PC-9 (cell line): ENCODE measurements around the gene SMIM14. TPM values are rescaled to one million over a fixed set of nuclear protein-coding genes. Genes with fewer than 3 reads are reported as not detected.
A peak's percentile ranks its signal among the peaks of the same experiment; 100 is the strongest.

Experiments used
- BruUV-seq: library from RNA; stranded (reverse); fragments of 400-500 nt; replicated peaks from 2 replicates; lab custom pipeline; 2021; lab: Mats Ljungman, UMichigan
- CTCF ChIA-PET: fragments of 300-600 bp; sonication (Branson Sonifier 250); formaldehyde crosslinking; loops from one replicate; lab custom pipeline; 2022; ENCODE audit warnings: antibody characterized with exemption; lab: Charles Lee
- POLR2A ChIA-PET: fragments of 300-600 bp; sonication (Branson Sonifier 250); formaldehyde crosslinking; loops from one replicate; lab custom pipeline; 2022; ENCODE audit warnings: antibody characterized with exemption; ENCODE audit not compliant: unreplicated experiment; lab: Charles Lee
- DNase-seq, 2 experiments: peaks; one replicate each; pipeline versions ENCODE4 v3.0.0 to v3.0.0-alpha.2; 2015 to 2022; ENCODE audit warnings: mixed read lengths in 1 of 2
- H2AFZ ChIP-seq: fragments of 200-600 bp; sonication (generic); 2 replicates; pipeline ENCODE4 v1.8.1; 2017; ENCODE audit warnings: antibody characterized with exemption
- H3F3A ChIP-seq: fragments of 200-600 bp; sonication (generic); 2 replicates; pipeline ENCODE4 v1.8.1; 2017; ENCODE audit warnings: antibody characterized with exemption, mild to moderate bottlenecking, low read depth; ENCODE audit not compliant: insufficient read depth
- H3K27ac ChIP-seq: fragments of 200-600 bp; sonication (generic); 2 replicates; pipeline ENCODE4 v1.6.1; 2016; ENCODE audit warnings: mixed run types
- H3K27me3 ChIP-seq: fragments of 200-600 bp; sonication (generic); 2 replicates; pipeline ENCODE4 v1.6.1; 2016; ENCODE audit warnings: low read depth, mixed run types; ENCODE audit not compliant: insufficient read depth
- H3K36me3 ChIP-seq: fragments of 200-600 bp; sonication (generic); 2 replicates; pipeline ENCODE4 v1.6.1; 2016; ENCODE audit warnings: low read depth, mixed run types
- H3K4me1 ChIP-seq: fragments of 200-600 bp; sonication (generic); replicated peaks from 2 replicates; pipeline ENCODE4 v1.6.1; 2016; ENCODE audit warnings: mixed run types; ENCODE audit not compliant: insufficient read depth
- H3K4me2 ChIP-seq: fragments of 200-600 bp; sonication (generic); 2 replicates; pipeline ENCODE4 v1.6.1; 2017; ENCODE audit warnings: mixed run types
- H3K4me3 ChIP-seq: fragments of 200-600 bp; sonication (generic); 2 replicates; pipeline ENCODE4 v1.6.1; 2016; ENCODE audit warnings: mixed run types
- H3K79me2 ChIP-seq: fragments of 200-600 bp; sonication (generic); 2 replicates; pipeline ENCODE4 v1.6.1; 2017; ENCODE audit warnings: low read depth, mixed run types
- H3K9me2 ChIP-seq: fragments of 200-600 bp; sonication (generic); 2 replicates; pipeline ENCODE4 v1.8.1; 2017; ENCODE audit warnings: mild to moderate bottlenecking; ENCODE audit not compliant: insufficient read depth
- H3K9me3 ChIP-seq: fragments of 200-600 bp; sonication (generic); 2 replicates; pipeline ENCODE4 v1.8.1; 2016; ENCODE audit warnings: low read depth; ENCODE audit not compliant: insufficient read depth
- H4K20me1 ChIP-seq: fragments of 200-600 bp; sonication (generic); 2 replicates; pipeline ENCODE4 v1.8.1; 2017; ENCODE audit not compliant: insufficient read depth
- CTCF ChIP-seq: fragments of 200-600 bp; sonication (generic); conservative IDR thresholded peaks from 2 replicates; pipeline ENCODE4 v1.6.1; 2017; ENCODE audit warnings: mixed run types, antibody characterized with exemption, mild to moderate bottlenecking, moderate library complexity
- EZH2 ChIP-seq: fragments of 200-600 bp; sonication (generic); IDR thresholded peaks from 2 replicates; pipeline ENCODE4 v1.8.0; 2017; ENCODE audit warnings: antibody characterized with exemption, low read depth
- intact Hi-C: fragments of 100-400 bp; cut with micrococcal nuclease; formaldehyde crosslinking; loops from one replicate; pipeline ENCODE4 v1.10.0; 2022; ENCODE audit not compliant: unreplicated experiment
- total RNA-seq: library from RNA; stranded (reverse); gene quantifications from 2 replicates; pipeline ENCODE4 v1.2.3, GENCODE V29; 2021

Gene SMIM14
- total RNA-seq, 1 experiment from 2014 or later: 64.1 TPM

GRCh38 chr4:39587881-39588280, 50.8 kb downstream of the SMIM14 start:
- no peaks in the 10 kb centered on the region for H3K36me3 ChIP-seq
- H3F3A ChIP-seq: 0 out of 2 replicates have a peak, but pooled peaks cover 4% of the 10 kb centered on the region
- H3K9me2 ChIP-seq: no peaks in the 10 kb centered on the region
- ChIA-PET POLR2A (no interaction called here), CTCF (no interaction called here)
- H3K4me1 ChIP-seq: no peaks in the 10 kb centered on the region
- H3K4me3 ChIP-seq: no peak overlapping the region
- intact Hi-C loops: no loop called here
- H4K20me1 ChIP-seq: no peaks in the 10 kb centered on the region
- H3K4me2 ChIP-seq: no peak overlapping the region
- no peak for DNase-seq
- no peak overlapping the region for H2AFZ ChIP-seq
- H3K27ac ChIP-seq: no peak overlapping the region
- TF ChIP-seq EZH2 (no peak), CTCF (no peak)
- H3K27me3 ChIP-seq: no peaks in the 10 kb centered on the region
- H3K79me2 ChIP-seq: no peaks in the 10 kb centered on the region
- no peaks in the 10 kb centered on the region for H3K9me3 ChIP-seq
- BruUV-seq: no TSS peak

GRCh38 chr4:39574946-39575345, 63.7 kb downstream of the SMIM14 start:
- Histone ChIP-seq H3K27ac (peak overlapping the region; percentile 50), H3K27me3 (no peaks in the 10 kb centered on the region), H3F3A (peaks cover 18% of the 10 kb centered on the region; the same call in 1 of the 2 replicates), H3K4me1 (peaks cover 19% of the 10 kb centered on the region), H3K9me2 (no peaks in the 10 kb centered on the region), H3K4me2 (peak overlapping the region; percentile 36; the same call in 1 of the 2 replicates), H4K20me1 (no peaks in the 10 kb centered on the region), H2AFZ (no peak overlapping the region), H3K4me3 (no peak overlapping the region), H3K9me3 (no peaks in the 10 kb centered on the region), H3K79me2 (no peaks in the 10 kb centered on the region), H3K36me3 (no peaks in the 10 kb centered on the region)
- ChIA-PET CTCF (no interaction called here), POLR2A (interaction anchor here (0.8 kb wide), 1 partner anchor 63 kb away, joined by 3 read pairs; no protein-coding TSS in a partner anchor)
- intact Hi-C loops: no loop called here
- no peak for TF ChIP-seq CTCF
- TF ChIP-seq EZH2: no peak
- DNase-seq: no peak
- no TSS peak for BruUV-seq

- no peak overlapping the region for H3K27ac ChIP-seq
- H3K9me2 ChIP-seq: no peaks in the 10 kb centered on the region
- H3K79me2 ChIP-seq: no peaks in the 10 kb centered on the region
- no peak overlapping the region for H3K4me3 ChIP-seq
- H3K4me2 ChIP-seq: no peak overlapping the region
- H3K9me3 ChIP-seq: no peaks in the 10 kb centered on the region
- DNase-seq: no peak
- POLR2A ChIA-PET: no interaction called here
- H2AFZ ChIP-seq: no peak overlapping the region
- H3K27me3 ChIP-seq: no peaks in the 10 kb centered on the region
- TF ChIP-seq CTCF: no peak
- no peak for TF ChIP-seq EZH2
- H3K36me3 ChIP-seq: no peaks in the 10 kb centered on the region
- peaks cover 32% of the 10 kb centered on the region for H3K4me1 ChIP-seq
- H3F3A ChIP-seq: peaks cover 33% of the 10 kb centered on the region; the same call in 1 of the 2 replicates
- BruUV-seq: no TSS peak
- H4K20me1 ChIP-seq: no peaks in the 10 kb centered on the region
- CTCF ChIA-PET: no interaction called here
- intact Hi-C loops: no loop called here
Observed at GRCh38 chr4:39571504-39571903, 67.2 kb downstream of the SMIM14 start.
